Caki2 (cell line): ENCODE data around the gene ECD. TPM values are rescaled to one million over a fixed set of nuclear protein-coding genes. Genes with fewer than 3 reads are reported as not detected.

ENCODE experiments used
- total RNA-seq: library from RNA; depleted of rRNA; stranded (reverse); fragments of >200 nt; shearing (Covaris generic); gene quantifications from 2 replicates; pipeline ENCODE4 v1.2.3, GENCODE V29; 2014; ENCODE audit warnings: low replicate concordance; rRNA removed

Gene ECD
- total RNA-seq, 1 experiment from 2014 or later, result 45.7 TPM

Other genes starting within 250 kb of the ECD start
- gene PLA2G12B, start 213.2 kb downstream of the ECD start, total RNA-seq, result not detected in 2 replicates
- 102 and 110 TPM in 2 replicates for gene P4HA1, start 71.1 kb downstream of the ECD start, total RNA-seq
- gene NUDT13, start 57.6 kb downstream of the ECD start, total RNA-seq, result 3.4 and 4.7 TPM in 2 replicates
- gene FAM149B1, start 111 bp upstream of the ECD start, total RNA-seq, result 11.1 and 11.5 TPM in 2 replicates
- 35.6 and 39.1 TPM in 2 replicates for gene DNAJC9, start 79.2 kb upstream of the ECD start, total RNA-seq
- gene MRPS16, start 84.6 kb upstream of the ECD start, total RNA-seq, result 67.5 and 86.6 TPM in 2 replicates
- gene CFAP70, start 190.9 kb upstream of the ECD start, total RNA-seq, result 0.78 and 3.4 TPM in 2 replicates
- 84.4 and 96.7 TPM in 2 replicates for gene ANXA7, start 246.1 kb upstream of the ECD start, total RNA-seq